Lower leg skin (tissue), 4 donors: ENCODE data around the gene MAP3K19. TPM values are rescaled to one million over a fixed set of nuclear protein-coding genes. Genes with fewer than 3 reads are reported as not detected.

Experiments
- DNase-seq, 2 donors: peaks; one replicate each; pipeline ENCODE4 v3.0.0-alpha.2; 2019; ENCODE audit warnings: low spot score in 2 of 2
- H3K4me3 ChIP-seq: fragments of 200-600 bp; sonication (generic); 2 replicates; pipeline ENCODE4 v1.5.1; 2017; ENCODE audit warnings: mild to moderate bottlenecking, low read depth; ENCODE audit not compliant: poor library complexity, severe bottlenecking
- POLR2A ChIP-seq, 2 donors: fragments of 450-650 bp; IDR thresholded peaks; one replicate each; pipeline ENCODE4 v1.6.1; 2016 to 2017; ENCODE audit warnings: antibody characterized with exemption in 2 of 2, mild to moderate bottlenecking in 1 of 2, moderate library complexity in 1 of 2
- WGBS, 2 donors: methylation state at CpG; one replicate each; pipeline ENCODE4 v1.1.5; 2018; 5-methylcytosine and 5-hydroxymethylcytosine counted together
- intact Hi-C: fragments of 100-400 bp; cut with DNase I; formaldehyde crosslinking; loops from one replicate; pipeline ENCODE4 v1.15.0; 2023; ENCODE audit warnings: low total_unique reads
- total RNA-seq, 4 donors: library from RNA; depleted of rRNA; stranded (reverse); fragments of >200 nt; gene quantifications; one replicate each; pipeline ENCODE4 v1.1.0, GENCODE V29; 2016
- TF ChIP-seq, protein P1 (sequence below), 3 donors: fragments of 450-650 bp; IDR thresholded peaks; one replicate each; pipeline ENCODE4 v1.5.1; 2016; ENCODE audit warnings: antibody characterized with exemption in 3 of 3, mild to moderate bottlenecking in 3 of 3, moderate library complexity in 2 of 3

The MAP3K19 gene
- total RNA-seq, 4 donors from 2014 or later: not detected

DNA sequence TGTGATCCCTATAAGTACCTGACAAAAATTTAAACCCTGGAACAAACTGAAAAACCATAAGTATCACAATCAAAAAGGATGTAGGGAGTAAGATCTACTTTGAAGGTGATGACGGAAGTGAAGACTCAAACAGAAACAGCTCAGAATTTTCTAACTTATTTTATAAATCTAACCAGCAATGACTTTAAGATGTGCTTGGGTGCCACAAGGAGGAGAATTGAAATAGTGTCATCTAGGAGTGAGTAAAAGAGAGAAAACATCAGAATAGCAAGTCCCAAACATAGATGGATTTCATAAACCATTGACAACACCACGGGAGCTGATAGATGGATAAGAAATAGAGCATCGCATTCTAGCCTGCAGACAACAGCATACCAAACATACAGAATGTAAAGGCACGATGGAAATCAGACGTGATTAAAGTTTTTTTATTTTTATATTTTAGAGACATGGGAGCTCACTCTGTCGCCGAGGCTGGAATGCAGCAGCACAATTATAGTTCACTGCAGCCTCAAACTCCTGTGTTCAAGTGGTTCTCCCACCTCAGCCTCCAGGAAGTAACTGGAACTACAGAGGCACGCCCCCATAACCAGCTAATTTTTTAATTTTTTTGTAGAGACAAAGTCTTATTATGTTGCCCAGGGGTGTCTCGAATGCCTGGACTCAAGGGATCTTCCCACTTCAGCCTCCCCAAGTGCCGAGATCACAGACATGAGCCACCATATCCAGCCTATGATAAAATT lies 36.9 kb downstream of the MAP3K19 start:
- TF ChIP-seq POLR2A (IDR thresholded peaks at IDR 0.05): no peak
- TF ChIP-seq, protein P1, sequence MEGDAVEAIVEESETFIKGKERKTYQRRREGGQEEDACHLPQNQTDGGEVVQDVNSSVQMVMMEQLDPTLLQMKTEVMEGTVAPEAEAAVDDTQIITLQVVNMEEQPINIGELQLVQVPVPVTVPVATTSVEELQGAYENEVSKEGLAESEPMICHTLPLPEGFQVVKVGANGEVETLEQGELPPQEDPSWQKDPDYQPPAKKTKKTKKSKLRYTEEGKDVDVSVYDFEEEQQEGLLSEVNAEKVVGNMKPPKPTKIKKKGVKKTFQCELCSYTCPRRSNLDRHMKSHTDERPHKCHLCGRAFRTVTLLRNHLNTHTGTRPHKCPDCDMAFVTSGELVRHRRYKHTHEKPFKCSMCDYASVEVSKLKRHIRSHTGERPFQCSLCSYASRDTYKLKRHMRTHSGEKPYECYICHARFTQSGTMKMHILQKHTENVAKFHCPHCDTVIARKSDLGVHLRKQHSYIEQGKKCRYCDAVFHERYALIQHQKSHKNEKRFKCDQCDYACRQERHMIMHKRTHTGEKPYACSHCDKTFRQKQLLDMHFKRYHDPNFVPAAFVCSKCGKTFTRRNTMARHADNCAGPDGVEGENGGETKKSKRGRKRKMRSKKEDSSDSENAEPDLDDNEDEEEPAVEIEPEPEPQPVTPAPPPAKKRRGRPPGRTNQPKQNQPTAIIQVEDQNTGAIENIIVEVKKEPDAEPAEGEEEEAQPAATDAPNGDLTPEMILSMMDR (IDR thresholded peaks at IDR 0.05): no peak
- H3K4me3 ChIP-seq: no peak overlapping the region
- DNase-seq: no peak
- intact Hi-C loops: no loop called here
- WGBS, 2 donors: 80 to 82% methylated on average over 10 of the region's 10 CpGs

DNA sequence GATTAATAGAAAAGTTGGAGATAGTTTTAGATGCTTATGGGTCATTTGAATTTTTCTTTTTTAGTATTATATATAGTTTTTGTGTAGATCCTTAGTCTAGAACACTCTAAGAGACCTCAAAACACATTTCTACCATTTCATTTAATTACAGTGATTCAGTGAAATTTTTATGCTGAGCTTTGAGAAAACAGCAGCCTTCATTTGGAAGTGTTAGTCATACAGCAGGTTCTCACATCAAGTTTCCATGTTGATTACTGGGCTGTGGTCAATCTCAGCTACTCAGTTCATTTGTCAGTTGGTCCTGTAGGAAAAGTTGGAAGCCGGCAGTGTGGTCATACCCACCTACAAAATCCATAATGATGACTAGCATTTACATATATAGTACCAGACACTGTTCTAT lies 37.9 kb downstream of the MAP3K19 start:
- no peak for TF ChIP-seq POLR2A (IDR thresholded peaks at IDR 0.05)
- TF ChIP-seq, protein P1 (IDR thresholded peaks at IDR 0.05): no peak
- WGBS, 2 donors: 92 to 100% methylated on average over 1 of the region's 1 CpG
- H3K4me3 ChIP-seq: no peak overlapping the region
- DNase-seq: no peak
- intact Hi-C loops: no loop called here

DNA sequence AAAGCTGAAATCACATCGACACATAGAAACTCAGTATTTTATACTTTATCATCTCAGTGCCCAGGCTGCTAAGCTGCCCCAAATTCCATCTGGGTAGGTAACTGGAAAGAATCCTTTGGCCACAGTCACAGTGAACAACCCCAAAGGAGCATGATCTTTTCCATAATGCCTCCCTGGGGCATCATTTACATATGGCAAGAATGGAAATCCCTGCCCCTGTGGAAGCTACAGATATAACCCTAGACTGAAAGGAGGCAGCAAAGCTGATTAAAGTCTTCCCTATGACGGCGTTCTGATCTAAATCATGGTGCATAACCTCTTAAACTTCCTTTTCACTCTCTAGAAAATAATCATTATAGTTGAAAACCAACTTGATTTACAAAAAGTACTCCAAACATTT lies 41.5 kb downstream of the MAP3K19 start:
- TF ChIP-seq POLR2A (IDR thresholded peaks at IDR 0.05): no peak
- TF ChIP-seq, protein P1 (IDR thresholded peaks at IDR 0.05): no peak
- intact Hi-C loops: no loop called here
- no peak overlapping the region for H3K4me3 ChIP-seq
- WGBS, 2 donors: 47 to 49% methylated on average over 3 of the region's 3 CpGs
- no peak for DNase-seq

DNA sequence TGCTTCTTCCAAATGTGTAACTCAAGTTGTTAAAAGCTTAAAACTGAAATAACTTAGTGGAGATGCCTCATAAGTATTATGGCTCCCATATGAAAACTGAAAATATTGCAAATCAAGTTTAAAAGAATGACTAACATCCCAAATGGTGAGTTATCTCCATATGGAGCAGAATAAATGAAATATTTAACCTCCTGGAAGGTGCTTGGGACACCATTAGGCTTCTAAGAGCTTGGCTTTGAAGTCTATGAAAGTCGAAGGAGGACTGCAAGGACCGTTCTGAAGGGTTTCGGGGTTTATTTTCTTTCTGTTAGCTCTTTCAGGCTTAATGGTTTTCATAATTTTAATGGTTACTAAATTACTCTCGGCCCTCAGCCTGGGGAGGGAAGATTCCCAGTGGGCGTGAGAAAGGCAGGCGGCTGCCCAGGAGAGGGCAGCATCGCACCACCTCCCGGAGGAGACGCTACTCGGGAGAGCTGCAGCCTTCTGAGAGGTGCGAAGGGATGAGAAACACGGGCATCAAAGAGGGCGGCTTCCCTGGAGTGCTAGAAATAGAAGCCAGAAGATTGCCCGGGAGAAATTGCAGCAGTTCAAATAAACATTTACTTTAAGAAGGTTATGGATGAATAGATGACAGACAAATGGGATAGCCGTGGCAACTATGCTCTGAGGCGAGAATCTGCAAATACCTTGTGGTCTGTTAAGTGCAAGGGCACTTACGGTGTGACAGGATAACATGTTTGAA lies 43.1 kb downstream of the MAP3K19 start:
- H3K4me3 ChIP-seq: no peak overlapping the region
- WGBS, 2 donors: 6 to 11% methylated on average over 17 of the region's 17 CpGs
- intact Hi-C loops: loop anchor here (5.0 kb wide), 1 partner anchor 708 kb away; no protein-coding TSS in a partner anchor
- DNase-seq: peak; percentile 43 to 92
- no peak for TF ChIP-seq POLR2A (IDR thresholded peaks at IDR 0.05)
- TF ChIP-seq, protein P1 (IDR thresholded peaks at IDR 0.05): peak in 1 of 3 donors; percentile 60

DNA sequence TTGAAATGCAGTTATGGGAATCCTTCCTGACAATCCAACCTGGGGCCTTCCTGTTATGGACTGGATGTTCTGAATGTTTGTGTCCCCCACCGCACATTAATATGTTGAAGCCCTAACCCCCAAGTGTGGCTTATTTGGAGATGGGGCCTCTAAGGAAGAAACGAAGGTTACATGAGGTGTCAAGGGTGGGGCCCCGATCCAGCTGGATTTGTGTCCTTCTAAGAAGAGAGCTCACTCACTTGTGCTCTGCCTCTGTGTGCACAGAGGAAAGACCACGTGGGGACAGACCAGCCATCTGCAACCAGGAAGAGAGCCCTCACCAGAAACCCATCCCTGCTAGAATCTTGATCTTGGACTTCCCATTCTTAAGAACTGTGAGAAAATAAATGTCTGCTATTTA lies 44.4 kb downstream of the MAP3K19 start:
- no peak overlapping the region for H3K4me3 ChIP-seq
- intact Hi-C loops: loop anchor here (5.0 kb wide), 1 partner anchor 709 kb away; no protein-coding TSS in a partner anchor
- no peak for DNase-seq
- WGBS, 2 donors: 86% methylated on average over 4 of the region's 4 CpGs
- TF ChIP-seq, protein P1 (IDR thresholded peaks at IDR 0.05): no peak
- TF ChIP-seq POLR2A (IDR thresholded peaks at IDR 0.05): no peak
